SK-N-SH (cell line): ENCODE measurements around the gene UFM1. TPM values are rescaled to one million over a fixed set of nuclear protein-coding genes. Genes with fewer than 3 reads are reported as not detected.
"Not testable (repeated sequence)": the region's sequence is repeated elsewhere in the genome, so short reads cannot be mapped to it uniquely, and the experiment has no call there.

Experiments
- CTCF ChIA-PET: fragments of 300-600, 350-600 bp; formaldehyde crosslinking; extraction: SDS; loops from one replicate; lab custom pipeline; 2021; lab: Yijun Ruan, JAX
- POLR2A ChIA-PET: fragments of 350-600 bp; sonication (Branson Sonifier 250); formaldehyde crosslinking; extraction: SDS; loops from one replicate; lab custom pipeline; 2020; ENCODE audit warnings: antibody characterized with exemption, inconsistent platforms; lab: Yijun Ruan, JAX
- DNase-seq: peaks from one replicate; pipeline ENCODE4 v3.0.0; 2012
- H2AFZ ChIP-seq: fragments of 200-600 bp; sonication (generic); 2 replicates; pipeline ENCODE4 v1.8.1; 2016; ENCODE audit warnings: antibody characterized with exemption, mild to moderate bottlenecking, low read depth
- H3F3A ChIP-seq: fragments of 200-600 bp; sonication (generic); replicated peaks from 2 replicates; pipeline ENCODE3; 2016; ENCODE audit warnings: antibody characterized with exemption, mild to moderate bottlenecking; ENCODE audit not compliant: insufficient read depth
- H3K27ac ChIP-seq, 2 experiments: fragments of 200-500 bp in 1 of 2; fragments of 200-600 bp in 1 of 2; sonication (Bioruptor generic) in 1 of 2; sonication (generic), shearing (Covaris generic) in 1 of 2; 2 replicates each; pipeline versions ENCODE4 v1.5.1 to v1.6.1; 2014 to 2016; ENCODE audit warnings: low read depth in 2 of 2, inconsistent platforms in 1 of 2, low read length in 1 of 2, mild to moderate bottlenecking in 1 of 2, mixed read lengths in 1 of 2
- H3K27me3 ChIP-seq: fragments of 200-600 bp; sonication (generic), shearing (Covaris generic); 2 replicates; pipeline ENCODE4 v1.6.1; 2016; ENCODE audit warnings: mixed run types; ENCODE audit not compliant: insufficient read depth
- H3K36me3 ChIP-seq, 2 experiments: fragments of 200-500 bp in 1 of 2; fragments of 200-600 bp in 1 of 2; sonication (Bioruptor generic) in 1 of 2; sonication (generic) in 1 of 2; replicated peaks in 1 of 2; 2 replicates each; pipeline versions ENCODE3 to v1.5.1; 2014 to 2016; ENCODE audit warnings: low read length in 1 of 2, mild to moderate bottlenecking in 1 of 2; ENCODE audit not compliant: insufficient read depth in 2 of 2, control insufficient read depth in 1 of 2
- H3K4me1 ChIP-seq, 2 experiments: fragments of 200-500 bp in 1 of 2; fragments of 200-600 bp in 1 of 2; sonication (Bioruptor generic) in 1 of 2; sonication (generic), shearing (Covaris generic) in 1 of 2; 2 replicates each; pipeline versions ENCODE4 v1.5.1 to v1.6.1; 2014 to 2016; ENCODE audit warnings: low read depth in 1 of 2, low read length in 1 of 2, mixed run types in 1 of 2; ENCODE audit not compliant: insufficient read depth in 2 of 2, control insufficient read depth in 1 of 2
- H3K4me2 ChIP-seq: fragments of 200-600 bp; sonication (generic), shearing (Covaris generic); 2 replicates; pipeline ENCODE4 v1.6.1; 2017; ENCODE audit warnings: mixed run types
- H3K4me3 ChIP-seq, 2 experiments: fragments of 200-500 bp in 1 of 2; fragments of 200-600 bp in 1 of 2; sonication (Bioruptor generic) in 1 of 2; sonication (generic), shearing (Covaris generic) in 1 of 2; 2 replicates each; pipeline versions ENCODE4 v1.5.1 to v1.8.1; 2014 to 2016; ENCODE audit warnings: low read depth in 2 of 2, inconsistent platforms in 1 of 2, low read length in 1 of 2, mild to moderate bottlenecking in 1 of 2, mixed read lengths in 1 of 2, moderate library complexity in 1 of 2
- H3K79me2 ChIP-seq: fragments of 200-600 bp; sonication (generic); 2 replicates; pipeline ENCODE4 v1.8.1; 2017; ENCODE audit warnings: mild to moderate bottlenecking; ENCODE audit not compliant: insufficient read depth
- H3K9ac ChIP-seq: fragments of 200-600 bp; sonication (generic); 2 replicates; pipeline ENCODE4 v1.6.1; 2017; ENCODE audit warnings: mixed run types
- H3K9me2 ChIP-seq: fragments of 200-600 bp; sonication (generic); 2 replicates; pipeline ENCODE4 v1.6.1; 2017; ENCODE audit warnings: mixed run types
- H3K9me3 ChIP-seq: fragments of 200-600 bp; sonication (generic); 2 replicates; pipeline ENCODE4 v1.6.1; 2017; ENCODE audit warnings: mixed run types, mild to moderate bottlenecking, moderate library complexity
- H4K20me1 ChIP-seq: fragments of 200-600 bp; sonication (generic); 2 replicates; pipeline ENCODE4 v1.6.1; 2017; ENCODE audit warnings: mild to moderate bottlenecking, mixed run types; ENCODE audit not compliant: insufficient read depth
- CTCF ChIP-seq: fragments of 200-600 bp; sonication (generic); IDR thresholded peaks from 2 replicates; pipeline ENCODE4 v1.6.1; 2017; ENCODE audit warnings: antibody characterized with exemption, mild to moderate bottlenecking, moderate library complexity
- ELF1 ChIP-seq: IDR thresholded peaks from 2 replicates; pipeline ENCODE4 v1.4.0; 2012
- EP300 ChIP-seq, 2 experiments: IDR thresholded peaks; 2 replicates each; pipeline versions ENCODE4 v1.4.0 to v1.6.1; 2012; ENCODE audit warnings: borderline replicate concordance in 1 of 2, low read depth in 1 of 2, low read length in 1 of 2
- FOSL2 ChIP-seq: IDR thresholded peaks from 2 replicates; pipeline ENCODE4 v1.4.0; 2012; ENCODE audit warnings: low read depth, mild to moderate bottlenecking, moderate library complexity, borderline replicate concordance
- GABPA ChIP-seq: IDR thresholded peaks from 2 replicates; pipeline ENCODE4 v1.4.0; 2012; ENCODE audit warnings: low read depth, mild to moderate bottlenecking
- GATA2 ChIP-seq: sonication (generic); formaldehyde crosslinking; IDR thresholded peaks from 2 replicates; pipeline ENCODE4 v1.5.0; 2020; ENCODE audit warnings: mild to moderate bottlenecking, missing genetic modification reagents
- NFIC ChIP-seq: IDR thresholded peaks from 2 replicates; pipeline ENCODE4 v1.4.0; 2012; ENCODE audit warnings: borderline replicate concordance
- PBX3 ChIP-seq: IDR thresholded peaks from 2 replicates; pipeline ENCODE4; 2012
- RAD21 ChIP-seq: IDR thresholded peaks from 2 replicates; pipeline ENCODE4 v1.6.1; 2012; ENCODE audit warnings: mild to moderate bottlenecking, low read length
- RCOR1 ChIP-seq: fragments of 150-350 bp; IDR thresholded peaks from 2 replicates; pipeline ENCODE4 v1.6.1; 2017; ENCODE audit warnings: antibody characterized with exemption, low read length
- REST ChIP-seq: IDR thresholded peaks from 2 replicates; pipeline ENCODE4 v1.6.1; 2012; ENCODE audit warnings: mild to moderate bottlenecking, low read depth, low read length, moderate library complexity
- SMC3 ChIP-seq: IDR thresholded peaks from 2 replicates; pipeline ENCODE4 v1.6.1; 2012; ENCODE audit warnings: low read depth, low read length, improper control_type of control experiment
- TCF12 ChIP-seq: IDR thresholded peaks from 2 replicates; pipeline ENCODE4 v1.4.0; 2012
- TEAD4 ChIP-seq: IDR thresholded peaks from 2 replicates; pipeline ENCODE4 v1.4.0; 2012; ENCODE audit warnings: mild to moderate bottlenecking, borderline replicate concordance; ENCODE audit not compliant: insufficient read depth
- USF2 ChIP-seq: fragments of 150-350 bp; IDR thresholded peaks from 2 replicates; pipeline ENCODE4 v1.6.1; 2017; ENCODE audit warnings: antibody characterized with exemption, low read length, low read depth, borderline replicate concordance
- YY1 ChIP-seq: IDR thresholded peaks from 2 replicates; pipeline ENCODE4 v1.4.0; 2012; ENCODE audit warnings: low read depth, mild to moderate bottlenecking
- WGBS: methylation state at CpG from one replicate; pipeline ENCODE4 v1.1.6; 2017; ENCODE audit warnings: low lambda C conversion rate; 5-methylcytosine and 5-hydroxymethylcytosine counted together
- polyA plus RNA-seq, 3 experiments: library from polyadenylated mRNA; depleted of rRNA; stranded (reverse); fragments of >200 nt; gene quantifications; 2 replicates each; pipeline ENCODE4 v1.2.3, GENCODE V29; 2012

UFM1 gene
- polyA plus RNA-seq, 1 of the 3 experiments (the other 2 are of a cell fraction), result 17.0 TPM

- TF ChIP-seq CTCF, result no peak
Observed at GRCh38 chr13:38309397-38309796, 40.3 kb upstream of the UFM1 start (continued).

- H3K9me3 ChIP-seq, H3K27ac ChIP-seq, H3K79me2 ChIP-seq, DNase-seq, H3F3A ChIP-seq, CTCF ChIA-PET, H3K36me3 ChIP-seq, POLR2A ChIA-PET, H3K9me2 ChIP-seq, H2AFZ ChIP-seq, H3K4me2 ChIP-seq, H3K4me1 ChIP-seq, H3K9ac ChIP-seq, H4K20me1 ChIP-seq, H3K27me3 ChIP-seq, H3K4me3 ChIP-seq: not testable (repeated sequence)
- 72% methylated on average over 10 of the region's 10 CpGs for WGBS
Observed at GRCh38 chr13:38311175-38311574, 38.5 kb upstream of the UFM1 start.

GRCh38 chr13:38316129-38316528, 33.5 kb upstream of the UFM1 start:
- POLR2A ChIA-PET, result no interaction called here
- no peaks in the 10 kb centered on the region for H3K9me3 ChIP-seq
- TF ChIP-seq TCF12, result no peak
- no peak for TF ChIP-seq EP300 (IDR thresholded peaks at IDR 0.05; ENCODE audit: borderline replicate concordance in 1 of 2, low read depth in 1 of 2, low read length in 1 of 2)
- no peak for TF ChIP-seq REST
- no peak for TF ChIP-seq GABPA
- no peak for TF ChIP-seq CTCF
- no peak for TF ChIP-seq FOSL2
- TF ChIP-seq PBX3, result no peak
- TF ChIP-seq NFIC, result no peak
- no peak for TF ChIP-seq SMC3
- TF ChIP-seq TEAD4, result no peak
- TF ChIP-seq YY1, result no peak
- TF ChIP-seq USF2, result no peak
- TF ChIP-seq RAD21, result no peak
- TF ChIP-seq RCOR1, result no peak
- no peak for TF ChIP-seq GATA2 (CRISPR knock-in tag)
- no peak for TF ChIP-seq ELF1

More at GRCh38 chr13:38316129-38316528, 33.5 kb upstream of the UFM1 start:
- Histone ChIP-seq H3K27me3 (no peaks in the 10 kb centered on the region), H4K20me1 (no peaks in the 10 kb centered on the region), H3K27ac (no peak overlapping the region), H3K4me3 (no peak overlapping the region), H3K79me2 (no peaks in the 10 kb centered on the region), H3K4me1 (no peaks in the 10 kb centered on the region), H3F3A (no peaks in the 10 kb centered on the region), H3K36me3 (no peaks in the 10 kb centered on the region), H3K9ac (no peak overlapping the region), H3K9me2 (no peaks in the 10 kb centered on the region; the same call in 1 of the 2 replicates), H3K4me2 (no peak overlapping the region), H2AFZ (no peak overlapping the region)
- no peak for DNase-seq
- CTCF ChIA-PET, result no interaction called here
